Effector CD8-positive, alpha-beta T cell (primary cell): ENCODE data around the gene JKAMP.

ENCODE experiments used
- DNase-seq: peaks from one replicate; lab custom pipeline; 2025; lab: John Stamatoyannopoulos, UW

The JKAMP gene

GRCh38 chr14:59540852-59541251 is 56.5 kb downstream of the JKAMP start:
- DNase-seq: no peak

GRCh38 chr14:59541731-59542130 is 57.4 kb downstream of the JKAMP start:
- no peak for DNase-seq

- DNase-seq: no peak
Measured at GRCh38 chr14:59543873-59544272, 59.6 kb downstream of the JKAMP start.

GRCh38 chr14:59547310-59547709 is 63.0 kb downstream of the JKAMP start:
- no peak for DNase-seq
